IPS DF 4.7 (cell line): ENCODE data around the gene LSP1.

ENCODE experiments used
- DNase-seq: peaks from one replicate; pipeline ENCODE4 v3.0.0-alpha.2; 2013; ENCODE audit warnings: low spot score; ENCODE audit errors: extremely low read depth

The LSP1 gene

DNA sequence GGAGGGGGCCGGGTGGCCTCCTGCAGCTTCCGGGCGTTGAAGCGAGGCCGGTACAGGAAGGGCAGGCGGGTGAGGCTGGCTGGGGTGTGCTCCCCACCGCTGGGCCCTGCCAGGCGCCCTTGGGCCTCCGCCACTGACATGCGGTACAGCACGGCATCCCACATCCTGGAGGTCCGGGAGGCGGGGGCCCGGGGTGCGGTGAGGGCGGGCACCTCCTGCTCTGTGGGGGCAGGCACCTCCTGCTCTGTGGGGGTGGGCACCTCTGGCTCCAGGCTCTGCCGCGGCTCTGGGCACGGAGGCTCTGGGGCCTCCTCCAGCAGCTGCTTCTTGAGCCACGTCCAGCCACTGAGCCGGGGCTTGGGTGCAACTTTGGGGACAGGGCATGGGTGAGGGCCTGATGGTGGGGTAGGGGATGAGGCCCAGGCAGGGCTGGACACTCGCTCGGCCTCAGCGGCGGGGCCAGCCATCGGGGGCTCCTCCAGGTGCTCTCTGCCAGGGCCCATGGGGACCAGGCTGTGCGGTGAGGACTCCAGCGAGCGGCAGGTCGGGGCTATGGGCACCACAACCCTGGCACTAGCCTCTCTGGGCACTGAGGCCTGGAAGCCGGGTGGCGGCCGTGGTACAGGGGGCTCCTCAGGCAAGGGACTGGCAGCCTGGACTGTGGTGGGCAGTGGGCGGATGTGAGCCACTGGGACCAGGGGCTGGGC is 36.5 kb downstream of the LSP1 start:
- DNase-seq: no peak

DNA sequence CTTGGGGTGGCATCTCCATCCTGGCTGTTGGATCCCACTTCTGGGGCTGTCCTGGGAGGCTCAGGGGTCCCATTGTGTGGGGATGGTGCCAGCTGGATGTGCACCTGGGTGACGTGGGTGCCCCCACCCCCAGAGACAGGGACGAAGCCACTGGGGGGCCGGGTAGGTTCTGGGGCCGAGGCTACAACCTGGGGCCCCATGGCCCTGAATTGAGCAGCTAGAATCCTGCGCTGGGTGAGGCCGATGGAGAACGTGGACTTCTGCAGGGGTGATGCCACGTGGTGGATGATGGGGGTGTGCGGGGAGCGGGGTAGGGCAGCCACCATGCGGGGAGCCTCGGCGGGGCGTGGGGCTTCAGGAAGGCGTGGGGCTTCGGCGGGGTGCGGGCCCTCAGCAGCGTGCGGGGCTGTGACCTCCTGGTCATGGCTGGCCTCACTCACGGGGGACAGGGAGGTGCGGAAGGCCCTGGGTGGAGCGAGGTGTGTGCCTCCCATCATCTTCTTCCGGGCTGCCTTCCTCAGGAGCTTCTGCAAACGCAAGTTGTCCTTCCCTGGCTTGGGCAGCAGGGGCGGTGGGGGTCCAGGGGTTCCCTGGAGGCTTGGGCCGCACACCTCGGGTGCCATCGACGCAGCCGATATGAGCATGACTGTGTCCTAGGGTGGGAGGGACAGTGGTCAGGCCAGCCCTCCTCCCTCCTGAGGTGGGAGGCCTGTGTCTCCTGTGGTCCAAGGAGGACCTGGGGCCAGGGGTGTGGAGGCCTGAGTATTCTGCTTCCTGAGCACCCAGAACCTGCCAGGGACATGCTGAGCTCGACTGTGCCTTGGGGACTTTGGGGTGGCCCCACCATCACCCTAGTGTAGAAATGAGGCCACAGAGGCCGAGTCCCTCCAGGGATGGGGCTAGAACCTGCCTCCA is 37.3 kb downstream of the LSP1 start:
- DNase-seq: no peak

GRCh38 chr11:1890856-1891830 is 38.3 kb downstream of the LSP1 start:
- DNase-seq: no peak

- no peak for DNase-seq
Measured at GRCh38 chr11:1891831-1892115, 38.9 kb downstream of the LSP1 start, which contains the start of gene PRR33. PRR33 (minus strand) TSS chr11:1891895; CDS start chr11:1890584, 1,311 bp downstream.

- DNase-seq: no peak
Measured at GRCh38 chr11:1892116-1892515, 39.2 kb downstream of the LSP1 start.

DNA sequence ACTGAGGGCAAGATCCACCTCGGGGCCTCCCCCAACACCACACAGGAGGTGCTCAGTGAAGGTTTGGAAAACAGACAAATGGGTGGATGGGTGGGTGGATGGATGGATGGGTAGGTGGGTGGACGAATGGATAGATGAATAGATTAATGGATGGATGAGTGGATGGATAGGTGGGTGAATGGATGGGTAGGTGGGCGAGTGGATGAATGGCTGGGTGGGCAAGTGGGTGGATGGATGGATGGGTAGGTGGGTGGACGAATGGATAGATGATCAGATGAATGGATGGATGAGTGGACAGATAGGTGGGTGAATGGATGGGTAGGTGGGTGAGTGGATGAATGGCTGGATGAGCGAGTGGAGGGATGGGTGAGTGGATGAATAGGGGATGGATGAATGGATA is 39.7 kb downstream of the LSP1 start:
- DNase-seq: no peak

DNA sequence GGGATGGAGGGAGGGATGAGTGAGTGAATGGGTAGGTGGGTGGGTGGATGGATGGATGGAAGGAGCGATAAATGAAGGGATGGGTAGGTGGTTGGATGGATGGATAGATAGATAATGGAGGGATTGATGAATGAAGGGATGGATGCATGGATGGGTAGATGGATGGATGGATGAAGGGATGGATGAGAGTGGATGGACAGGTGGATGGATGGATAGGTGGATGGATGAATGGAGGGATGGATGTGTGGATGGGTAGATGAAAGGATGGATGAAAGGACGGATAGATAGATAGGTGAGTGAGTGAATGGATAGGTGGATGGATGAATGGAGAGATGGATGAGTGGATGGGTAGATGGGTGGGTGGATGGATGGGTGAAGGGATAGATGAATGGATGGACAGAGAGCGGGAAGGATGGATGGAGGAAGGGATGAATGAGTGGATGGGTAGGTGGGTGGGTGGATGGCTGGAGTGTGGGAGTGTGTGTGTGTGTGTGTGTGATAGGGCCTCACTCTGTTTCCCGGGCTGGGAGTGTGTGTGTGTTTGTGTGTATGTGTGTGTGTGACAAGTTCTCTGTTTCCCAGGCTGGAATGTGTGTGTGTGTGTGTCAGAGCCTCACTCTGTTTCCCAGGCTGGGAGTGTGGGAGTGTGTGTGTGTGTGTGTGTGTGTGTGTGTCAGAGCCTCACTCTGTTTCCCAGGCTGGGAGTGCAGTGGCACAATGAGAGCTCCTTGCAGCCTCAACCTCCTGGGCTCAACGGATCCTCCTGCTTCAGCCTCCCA is 40.9 kb downstream of the LSP1 start:
- no peak for DNase-seq

- no peak for DNase-seq
Measured at GRCh38 chr11:1894759-1895158, 41.9 kb downstream of the LSP1 start.

- DNase-seq: no peak
Measured at GRCh38 chr11:1896468-1896867, 43.6 kb downstream of the LSP1 start.

DNA sequence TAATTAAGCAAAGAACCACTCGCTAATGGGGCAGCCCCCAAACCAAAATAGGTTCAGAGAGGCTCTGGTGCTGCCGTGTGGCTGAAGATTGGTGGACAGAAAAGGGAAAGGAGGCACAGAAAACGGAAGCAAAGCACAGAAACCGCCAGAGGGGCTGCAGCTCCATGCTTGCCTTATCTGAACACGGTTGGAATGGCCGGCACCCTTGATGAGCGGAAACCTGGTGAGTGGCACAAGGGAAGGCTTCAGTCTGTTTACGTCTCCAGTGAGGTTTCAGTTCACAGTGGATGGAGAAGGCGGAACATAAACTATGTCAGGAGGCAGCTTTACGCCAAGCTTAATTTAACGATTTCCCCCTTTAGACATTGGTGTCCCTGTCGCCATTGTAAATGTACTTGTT is 44.0 kb downstream of the LSP1 start:
- no peak for DNase-seq

DNA sequence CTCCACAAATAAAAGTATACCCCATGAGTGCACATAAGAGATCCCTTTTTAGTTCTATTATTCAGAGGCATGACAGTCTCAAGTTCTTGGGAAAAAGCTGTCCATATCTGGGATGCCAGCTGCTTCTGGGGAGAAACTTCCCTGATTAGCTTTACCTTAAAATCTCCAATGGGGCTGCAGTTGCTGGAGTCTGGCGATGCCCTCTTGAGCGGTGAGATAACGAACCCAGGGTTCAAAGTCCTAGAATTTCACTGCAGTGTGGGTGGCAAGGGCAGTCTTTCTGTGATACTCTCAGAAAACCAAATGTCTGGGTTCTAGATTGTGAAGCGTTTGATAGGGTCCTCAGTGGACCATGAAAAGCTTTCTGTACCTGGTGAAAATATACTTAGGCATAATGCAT is 46.2 kb downstream of the LSP1 start:
- DNase-seq: no peak

DNA sequence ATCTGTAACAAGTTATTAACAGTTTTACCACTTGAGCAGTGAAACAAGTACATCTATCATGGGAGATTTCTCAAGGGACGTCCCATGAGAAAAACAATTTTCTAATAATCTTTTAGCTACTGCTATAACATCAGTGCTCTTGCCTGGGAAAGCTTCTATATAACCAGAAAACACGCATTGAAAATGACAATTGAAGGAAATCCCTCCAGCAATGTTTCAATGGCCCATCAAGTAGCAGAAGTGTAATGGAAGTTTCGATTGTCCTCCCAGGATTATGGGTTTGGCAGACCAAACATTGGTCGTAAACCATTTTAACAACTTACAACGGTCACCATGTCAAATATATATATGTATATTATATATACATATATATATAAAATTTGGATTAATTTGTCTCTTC is 46.8 kb downstream of the LSP1 start:
- DNase-seq: no peak

DNA sequence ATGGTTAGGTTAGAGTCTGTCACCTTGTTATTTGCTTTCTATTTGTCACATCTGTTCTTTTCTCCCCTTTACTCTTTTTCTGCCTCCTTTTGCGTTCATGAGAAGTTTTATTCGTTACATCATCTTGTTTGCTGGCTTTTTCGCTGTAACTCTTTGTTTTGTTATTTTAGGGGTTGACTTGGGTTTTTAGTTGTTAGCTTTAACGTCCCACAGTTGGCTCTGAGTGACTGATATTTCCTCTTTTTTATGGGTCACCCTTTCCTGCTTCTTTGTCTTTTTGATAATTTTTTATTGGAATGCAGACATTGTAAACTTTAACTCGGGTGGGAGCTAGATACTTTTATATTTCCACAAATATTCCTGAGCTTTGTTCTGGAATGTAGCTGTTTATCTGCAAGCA is 53.3 kb downstream of the LSP1 start:
- no peak for DNase-seq

- DNase-seq: no peak
Measured at GRCh38 chr11:1906611-1907423, 53.9 kb downstream of the LSP1 start.

DNA sequence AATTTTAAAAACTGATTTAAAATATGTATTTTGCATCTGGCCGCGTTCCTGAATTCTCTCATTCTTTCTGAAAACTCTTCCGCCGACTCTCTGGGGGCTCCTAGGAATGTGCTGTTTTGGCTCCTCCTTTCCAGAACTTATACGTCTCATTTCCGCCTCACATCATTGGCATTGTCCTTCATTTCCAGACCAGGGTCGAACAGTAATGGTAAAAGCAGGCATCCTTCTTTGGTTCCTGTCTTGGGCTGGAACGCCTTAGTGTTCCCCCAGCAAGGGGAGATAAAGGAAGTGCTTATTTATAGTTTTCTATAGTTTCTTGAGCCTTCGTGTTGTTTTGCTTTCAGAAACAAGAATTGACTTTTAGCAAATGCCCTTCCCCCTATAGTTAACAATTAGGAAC is 55.7 kb downstream of the LSP1 start:
- no peak for DNase-seq

- no peak for DNase-seq
Measured at GRCh38 chr11:1909524-1909923, 56.6 kb downstream of the LSP1 start.

GRCh38 chr11:1912289-1912878 is 59.5 kb downstream of the LSP1 start:
- no peak for DNase-seq

- no peak for DNase-seq
Measured at GRCh38 chr11:1913271-1914060, 60.6 kb downstream of the LSP1 start.

DNA sequence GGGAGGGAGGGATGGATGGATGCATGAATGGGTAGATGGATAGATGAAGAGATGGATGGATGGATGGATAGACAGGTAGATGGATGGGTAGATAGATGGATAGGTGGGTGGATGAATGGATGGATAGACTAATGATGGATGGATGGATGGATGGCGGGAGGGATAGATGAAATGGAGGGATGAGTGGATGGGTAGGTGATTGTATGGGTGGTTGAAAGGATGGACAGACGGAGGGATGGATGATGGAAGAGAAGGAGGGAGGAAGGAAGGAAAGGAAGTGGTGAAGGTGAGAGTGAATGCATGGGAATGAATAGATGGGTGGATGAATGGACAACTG is 62.9 kb downstream of the LSP1 start:
- DNase-seq: no peak
